GM10248 (cell line): ENCODE results near the gene NAV3.

Source experiments
- CTCF ChIA-PET: fragments of 300-600 bp; sonication (Branson Sonifier 250); formaldehyde crosslinking; extraction: SDS; loops from one replicate; lab custom pipeline; 2021; ENCODE audit warnings: antibody characterized with exemption; lab: Yijun Ruan, JAX
- POLR2A ChIA-PET: fragments of 350-650 bp; sonication (Branson Sonifier 250); formaldehyde crosslinking; extraction: SDS; loops from one replicate; lab custom pipeline; 2020; ENCODE audit warnings: antibody characterized with exemption; lab: Yijun Ruan, JAX
- DNase-seq: peaks from one replicate; pipeline ENCODE4 v3.0.0; 2012; ENCODE audit errors: extremely low spot score
- TF ChIP-seq, protein P1 (sequence below): IDR thresholded peaks from 2 replicates; pipeline ENCODE4 v1.5.1; 2012; ENCODE audit warnings: mild to moderate bottlenecking, low read depth; ENCODE audit errors: extremely low read depth, missing control alignments, control extremely low read depth

The NAV3 gene

DNA sequence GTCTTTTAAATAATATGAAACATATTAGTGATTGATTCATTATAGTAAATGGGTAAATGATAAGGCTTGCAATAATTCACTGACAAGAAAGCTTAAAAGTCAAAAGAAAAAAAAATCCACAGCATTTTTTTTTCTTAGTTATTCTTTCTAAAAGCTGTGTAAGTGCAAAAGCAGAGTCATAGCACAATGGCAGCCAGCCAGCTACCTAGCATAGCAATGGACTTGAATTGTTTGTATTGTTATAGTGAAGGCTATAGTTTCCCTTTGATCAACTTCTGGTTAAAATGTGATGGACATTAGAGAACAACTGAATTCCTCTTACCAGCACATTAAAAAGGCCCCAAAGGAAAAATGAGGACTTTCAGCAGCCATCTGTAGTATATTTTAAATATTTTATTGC is 232.1 kb downstream of the NAV3 start:
- no peak for DNase-seq
- ChIA-PET CTCF (no interaction called here), POLR2A (interaction anchor here (0.6 kb wide), 1 partner anchor 14 kb away, joined by 3 read pairs; no protein-coding TSS in a partner anchor)
- TF ChIP-seq, protein P1, sequence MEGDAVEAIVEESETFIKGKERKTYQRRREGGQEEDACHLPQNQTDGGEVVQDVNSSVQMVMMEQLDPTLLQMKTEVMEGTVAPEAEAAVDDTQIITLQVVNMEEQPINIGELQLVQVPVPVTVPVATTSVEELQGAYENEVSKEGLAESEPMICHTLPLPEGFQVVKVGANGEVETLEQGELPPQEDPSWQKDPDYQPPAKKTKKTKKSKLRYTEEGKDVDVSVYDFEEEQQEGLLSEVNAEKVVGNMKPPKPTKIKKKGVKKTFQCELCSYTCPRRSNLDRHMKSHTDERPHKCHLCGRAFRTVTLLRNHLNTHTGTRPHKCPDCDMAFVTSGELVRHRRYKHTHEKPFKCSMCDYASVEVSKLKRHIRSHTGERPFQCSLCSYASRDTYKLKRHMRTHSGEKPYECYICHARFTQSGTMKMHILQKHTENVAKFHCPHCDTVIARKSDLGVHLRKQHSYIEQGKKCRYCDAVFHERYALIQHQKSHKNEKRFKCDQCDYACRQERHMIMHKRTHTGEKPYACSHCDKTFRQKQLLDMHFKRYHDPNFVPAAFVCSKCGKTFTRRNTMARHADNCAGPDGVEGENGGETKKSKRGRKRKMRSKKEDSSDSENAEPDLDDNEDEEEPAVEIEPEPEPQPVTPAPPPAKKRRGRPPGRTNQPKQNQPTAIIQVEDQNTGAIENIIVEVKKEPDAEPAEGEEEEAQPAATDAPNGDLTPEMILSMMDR: no peak

DNA sequence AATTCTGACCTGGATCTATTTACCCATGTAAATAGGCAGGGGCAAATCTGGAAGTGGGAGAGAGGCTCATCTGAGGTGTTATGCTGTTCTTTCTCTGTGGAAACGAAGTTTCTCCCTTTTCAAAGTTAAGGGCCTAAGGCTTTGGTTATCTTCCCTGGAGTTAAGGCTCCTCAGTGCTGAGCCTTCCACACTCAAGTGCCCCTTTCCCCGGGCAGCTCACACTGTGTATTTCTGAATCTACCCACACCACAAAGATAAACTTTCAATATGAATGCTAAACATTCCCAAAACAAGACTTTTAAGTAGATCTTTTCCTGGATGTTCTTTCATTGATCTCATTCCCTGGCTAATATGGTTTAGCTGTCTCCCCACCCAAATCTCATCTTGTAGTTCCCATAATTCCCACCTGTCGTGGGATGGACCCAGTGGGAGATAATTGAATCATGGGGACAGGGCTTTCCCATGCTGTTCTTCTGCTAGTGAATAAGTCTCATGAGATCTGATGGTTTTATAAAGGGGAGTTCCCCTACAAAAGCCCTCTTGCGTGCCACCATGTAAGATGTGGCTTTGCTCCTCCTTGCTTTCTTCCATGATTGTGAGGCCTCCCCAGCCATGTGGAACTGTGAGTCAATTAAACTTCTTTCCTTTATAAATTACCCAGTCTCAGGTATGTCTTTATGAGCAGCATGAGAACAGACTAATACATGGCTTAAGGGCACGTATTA is 251.1 kb downstream of the NAV3 start:
- CTCF ChIA-PET: no interaction called here
- TF ChIP-seq, protein P1: no peak
- no peak for DNase-seq
- POLR2A ChIA-PET: no interaction called here

DNA sequence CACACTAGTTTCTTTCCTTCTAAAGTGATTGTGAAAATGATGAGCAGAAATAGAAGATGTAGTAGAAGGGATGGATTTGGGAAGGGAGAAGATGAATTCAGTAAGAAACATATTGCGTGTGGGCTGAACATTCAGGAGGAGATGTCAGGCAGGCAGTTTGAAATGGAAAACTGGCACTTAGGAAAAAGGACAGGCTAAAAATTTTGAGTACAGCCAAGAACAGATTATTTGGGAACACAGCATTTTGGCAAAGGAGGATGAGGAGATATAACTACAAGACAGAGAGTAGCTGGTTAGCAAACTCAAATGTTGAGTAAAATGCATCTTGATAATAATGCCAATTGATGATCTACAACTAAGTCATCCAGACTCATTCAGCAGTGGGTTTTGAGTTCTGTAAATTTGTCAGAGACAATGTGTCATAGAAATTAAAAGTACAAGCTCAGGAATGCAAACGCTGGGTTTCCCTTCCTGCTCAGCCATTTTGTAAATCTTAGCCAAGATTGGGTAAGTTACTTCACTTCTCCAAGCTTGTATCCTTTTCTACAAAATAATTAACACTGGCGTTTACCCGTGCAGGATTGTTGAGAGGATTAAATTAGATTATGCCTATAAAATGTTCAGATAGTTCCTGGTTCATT is 255.0 kb downstream of the NAV3 start:
- TF ChIP-seq, protein P1: no peak
- ChIA-PET CTCF (no interaction called here), POLR2A (no interaction called here)
- DNase-seq: no peak

DNA sequence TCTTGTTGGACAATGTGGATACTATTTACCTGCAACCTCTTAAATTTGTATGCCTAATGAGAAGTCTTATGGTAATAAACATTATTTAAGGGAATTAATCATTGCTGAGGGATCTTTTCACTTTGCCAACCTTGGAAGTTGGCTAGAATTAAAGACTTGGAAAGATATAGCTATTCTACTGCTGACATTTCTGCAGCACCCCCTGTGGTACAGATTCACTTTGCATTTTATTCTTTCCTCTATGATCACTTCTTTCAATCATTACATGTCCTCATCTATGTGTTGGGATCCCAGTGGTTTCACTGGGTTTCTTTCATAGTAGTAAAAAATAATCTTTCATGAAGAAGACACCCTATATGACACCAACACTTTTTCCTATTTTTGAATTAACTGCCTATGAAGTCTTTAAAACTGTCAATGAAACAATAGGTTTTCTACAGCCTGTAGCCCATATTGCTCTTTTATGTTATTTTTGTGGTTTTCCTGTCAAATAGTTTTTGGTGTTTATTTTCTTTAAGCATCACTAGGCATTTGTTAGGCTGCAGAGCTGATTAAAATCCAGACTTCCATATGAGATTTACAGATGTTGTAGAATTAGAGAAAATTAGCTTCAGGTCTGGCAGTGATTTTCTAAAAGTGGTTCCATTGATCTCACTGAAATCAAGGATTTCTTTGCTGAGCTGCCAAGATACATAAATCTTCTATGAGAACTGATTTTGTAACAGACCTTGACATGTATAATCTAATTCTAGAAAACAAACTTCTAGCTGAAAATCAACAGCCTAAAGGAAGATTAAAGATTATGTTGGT is 256.1 kb downstream of the NAV3 start:
- ChIA-PET POLR2A (no interaction called here), CTCF (interaction anchor here (1.1 kb wide), 1 partner anchor 10 kb away, joined by 4 read pairs; no protein-coding TSS in a partner anchor)
- DNase-seq: no peak
- TF ChIP-seq, protein P1: no peak

DNA sequence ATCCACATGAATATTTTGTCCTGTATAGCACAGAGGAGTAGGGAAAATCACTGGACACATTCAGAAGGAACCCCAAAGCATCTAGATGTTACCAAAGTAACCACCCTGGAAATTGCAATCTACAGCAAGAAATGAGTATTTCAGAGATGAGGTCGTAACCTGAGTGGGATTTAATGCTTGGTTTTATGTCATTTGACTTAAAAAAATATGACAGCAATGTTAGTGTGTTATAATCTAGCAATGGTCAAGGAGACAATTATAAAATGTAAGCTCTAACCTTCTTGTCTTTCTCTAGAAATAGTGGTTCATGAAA is 256.6 kb downstream of the NAV3 start:
- POLR2A ChIA-PET: no interaction called here
- CTCF ChIA-PET: interaction anchor here (1.1 kb wide), 1 partner anchor 9 kb away, joined by 4 read pairs; no protein-coding TSS in a partner anchor
- TF ChIP-seq, protein P1: no peak
- no peak for DNase-seq

DNA sequence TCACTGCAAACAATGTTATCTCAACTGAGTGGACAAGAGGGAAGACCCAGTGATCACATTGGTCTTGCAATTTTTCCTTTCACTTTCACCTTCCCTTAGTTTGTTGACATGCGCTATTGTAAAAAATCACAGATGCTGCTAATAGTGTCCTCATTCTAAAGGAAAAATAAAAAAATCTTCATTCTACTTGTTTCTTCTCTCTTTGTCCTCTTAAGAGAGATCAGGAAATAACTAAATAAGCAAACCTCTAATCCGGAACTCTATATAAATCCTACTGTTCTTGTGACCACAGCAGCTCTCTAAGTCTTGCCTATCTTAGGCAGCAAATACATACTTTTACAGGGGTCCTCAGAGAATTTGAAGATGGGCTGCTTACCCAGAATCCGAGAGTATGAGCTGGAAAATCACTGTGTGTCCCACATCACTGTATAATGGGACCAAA is 257.7 kb downstream of the NAV3 start:
- ChIA-PET POLR2A (no interaction called here), CTCF (no interaction called here)
- peak; percentile 8 for DNase-seq
- TF ChIP-seq, protein P1: no peak
